Neural cell (in vitro differentiated cells): Measurements from ENCODE around the gene AGBL3.

ENCODE experiments used
- EP300 ChIP-seq: fragments of 450-650 bp; conservative IDR thresholded peaks from 2 replicates; pipeline ENCODE4 v1.6.1; 2014; ENCODE audit warnings: antibody characterized with exemption, mild to moderate bottlenecking, moderate library complexity; ENCODE audit not compliant: poor library complexity, severe bottlenecking
- POLR2AphosphoS5 ChIP-seq: IDR thresholded peaks from 2 replicates; pipeline ENCODE4 v1.6.1; 2012
- RAD21 ChIP-seq: fragments of 450-650 bp; conservative IDR thresholded peaks from 2 replicates; pipeline ENCODE4 v1.6.1; 2014; ENCODE audit warnings: antibody characterized with exemption, mild to moderate bottlenecking, moderate library complexity
- TF ChIP-seq, protein P1 (sequence below): fragments of 450-650 bp; IDR thresholded peaks from 2 replicates; pipeline ENCODE4 v1.5.1; 2014; ENCODE audit warnings: antibody characterized with exemption, mild to moderate bottlenecking, moderate library complexity; ENCODE audit not compliant: poor library complexity, severe bottlenecking

DNA sequence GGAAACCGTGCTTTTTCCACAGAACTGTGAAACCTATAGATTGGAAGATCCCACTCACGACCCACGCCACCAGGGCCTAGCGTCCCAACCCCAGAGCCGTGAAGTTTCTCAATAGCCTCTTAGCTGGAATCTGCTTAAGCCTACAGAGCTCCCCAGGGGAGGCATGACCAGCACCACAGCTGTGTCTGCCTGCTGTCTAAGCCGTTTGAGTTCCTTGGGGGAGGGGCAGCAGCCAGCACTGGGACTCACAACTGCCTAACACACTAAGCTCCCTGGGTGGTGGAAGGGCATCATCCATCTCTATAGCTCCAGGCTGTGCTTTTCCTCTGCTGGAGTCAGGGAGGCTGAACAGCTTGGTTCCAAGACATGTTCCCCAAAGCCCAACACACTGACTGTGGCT, 135.6 kb downstream of the AGBL3 start:
- no peak for TF ChIP-seq EP300
- TF ChIP-seq, protein P1, sequence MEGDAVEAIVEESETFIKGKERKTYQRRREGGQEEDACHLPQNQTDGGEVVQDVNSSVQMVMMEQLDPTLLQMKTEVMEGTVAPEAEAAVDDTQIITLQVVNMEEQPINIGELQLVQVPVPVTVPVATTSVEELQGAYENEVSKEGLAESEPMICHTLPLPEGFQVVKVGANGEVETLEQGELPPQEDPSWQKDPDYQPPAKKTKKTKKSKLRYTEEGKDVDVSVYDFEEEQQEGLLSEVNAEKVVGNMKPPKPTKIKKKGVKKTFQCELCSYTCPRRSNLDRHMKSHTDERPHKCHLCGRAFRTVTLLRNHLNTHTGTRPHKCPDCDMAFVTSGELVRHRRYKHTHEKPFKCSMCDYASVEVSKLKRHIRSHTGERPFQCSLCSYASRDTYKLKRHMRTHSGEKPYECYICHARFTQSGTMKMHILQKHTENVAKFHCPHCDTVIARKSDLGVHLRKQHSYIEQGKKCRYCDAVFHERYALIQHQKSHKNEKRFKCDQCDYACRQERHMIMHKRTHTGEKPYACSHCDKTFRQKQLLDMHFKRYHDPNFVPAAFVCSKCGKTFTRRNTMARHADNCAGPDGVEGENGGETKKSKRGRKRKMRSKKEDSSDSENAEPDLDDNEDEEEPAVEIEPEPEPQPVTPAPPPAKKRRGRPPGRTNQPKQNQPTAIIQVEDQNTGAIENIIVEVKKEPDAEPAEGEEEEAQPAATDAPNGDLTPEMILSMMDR, result no peak
- no peak for TF ChIP-seq POLR2AphosphoS5
- TF ChIP-seq RAD21, result no peak
